IMR-90 (cell line): ENCODE data around the gene RNF224. TPM values are rescaled to one million over a fixed set of nuclear protein-coding genes. Genes with fewer than 3 reads are reported as not detected.
A peak's percentile ranks its signal among the peaks of the same experiment; 100 is the strongest.

Source experiments
- ATAC-seq: fragments of 200-7000 bp; cut with Tn5 transposase; 2 replicates; pipeline ENCODE4 v1.9.1; 2020; ENCODE audit warnings: low read depth, mild to moderate bottlenecking, moderate library complexity
- BruUV-seq: library from RNA; stranded (reverse); fragments of 400-500 nt; replicated peaks from 2 replicates; lab custom pipeline; 2021; lab: Mats Ljungman, UMichigan
- CTCF ChIA-PET: fragments of 300-600 bp; formaldehyde crosslinking; extraction: SDS; loops from one replicate; lab custom pipeline; 2021; ENCODE audit warnings: antibody characterized with exemption; lab: Yijun Ruan, JAX
- POLR2A ChIA-PET: fragments of 300-600 bp; sonication (Branson Sonifier 250); formaldehyde crosslinking; loops from one replicate; lab custom pipeline; 2022; ENCODE audit warnings: antibody characterized with exemption; ENCODE audit not compliant: unreplicated experiment; lab: Charles Lee
- DNase-seq: peaks from one replicate; pipeline ENCODE4 v3.0.0; 2013
- H2AFZ ChIP-seq: replicated peaks from 2 replicates; pipeline ENCODE3; 2013; ENCODE audit warnings: low read length, mild to moderate bottlenecking; ENCODE audit not compliant: poor library complexity
- H2AK5ac ChIP-seq: 2 replicates; pipeline ENCODE4 v1.6.1; 2013; ENCODE audit warnings: low read depth, low read length, inconsistent platforms
- H2AK9ac ChIP-seq: replicated peaks from 2 replicates; pipeline ENCODE3; 2013; ENCODE audit warnings: mild to moderate bottlenecking, low read depth, low read length, moderate library complexity; ENCODE audit not compliant: poor library complexity
- H2BK120ac ChIP-seq: 2 replicates; pipeline ENCODE4 v1.6.1; 2013; ENCODE audit warnings: low read depth, low read length, inconsistent platforms
- H2BK15ac ChIP-seq: 3 replicates; pipeline ENCODE4 v1.6.1; 2013; ENCODE audit warnings: low read depth, low read length, inconsistent platforms
- H2BK20ac ChIP-seq: 2 replicates; pipeline ENCODE4 v1.6.1; 2013; ENCODE audit warnings: low read depth, mild to moderate bottlenecking, inconsistent platforms, low read length, moderate library complexity
- H2BK5ac ChIP-seq: 2 replicates; pipeline ENCODE4 v1.6.1; 2013; ENCODE audit warnings: mild to moderate bottlenecking, low read depth, low read length, inconsistent platforms; ENCODE audit not compliant: poor library complexity, severe bottlenecking
- H3K14ac ChIP-seq: replicated peaks from 2 replicates; pipeline ENCODE4 v1.6.1; 2013; ENCODE audit warnings: low read depth, low read length, inconsistent platforms
- H3K18ac ChIP-seq: 2 replicates; pipeline ENCODE4 v1.6.1; 2013; ENCODE audit warnings: low read depth, low read length, control low read depth
- H3K23ac ChIP-seq: 2 replicates; pipeline ENCODE4 v1.6.1; 2013; ENCODE audit warnings: low read depth, low read length, inconsistent platforms
- H3K27ac ChIP-seq: 2 replicates; pipeline ENCODE4 v1.5.1; 2013; ENCODE audit warnings: mild to moderate bottlenecking, control low read depth, low read length; ENCODE audit not compliant: insufficient read depth
- H3K27me3 ChIP-seq: 2 replicates; pipeline ENCODE4 v1.6.1; 2013; ENCODE audit warnings: low read length; ENCODE audit not compliant: control insufficient read depth, insufficient read depth
- H3K36me3 ChIP-seq: 2 replicates; pipeline ENCODE4 v1.6.1; 2013; ENCODE audit warnings: low read length, mixed read lengths; ENCODE audit not compliant: control insufficient read depth, insufficient read depth
- H3K4ac ChIP-seq: 2 replicates; pipeline ENCODE4 v1.6.1; 2013; ENCODE audit warnings: low read depth, low read length, inconsistent platforms
- H3K4me1 ChIP-seq: 2 replicates; pipeline ENCODE4 v1.6.1; 2013; ENCODE audit warnings: low read length, mixed read lengths; ENCODE audit not compliant: control insufficient read depth, insufficient read depth
- H3K4me2 ChIP-seq: 2 replicates; pipeline ENCODE4 v1.6.1; 2013; ENCODE audit warnings: low read depth, mild to moderate bottlenecking, control low read depth, low read length, moderate library complexity
- H3K4me3 ChIP-seq: 2 replicates; pipeline ENCODE4 v1.5.1; 2013; ENCODE audit warnings: low read depth, mild to moderate bottlenecking, control low read depth, low read length, moderate library complexity; ENCODE audit not compliant: insufficient read depth
- H3K56ac ChIP-seq: 2 replicates; pipeline ENCODE4 v1.6.1; 2013; ENCODE audit warnings: low read length, inconsistent platforms; ENCODE audit not compliant: insufficient read depth; ENCODE audit errors: extremely low read depth
- H3K79me1 ChIP-seq, 2 experiments: 2 replicates each; pipeline ENCODE4 v1.6.1; 2013; ENCODE audit warnings: low read length in 2 of 2, inconsistent platforms in 1 of 2, low read depth in 1 of 2
- H3K9ac ChIP-seq: 2 replicates; pipeline ENCODE4 v1.6.1; 2013; ENCODE audit warnings: low read depth, low read length, control low read depth
- H3K9me1 ChIP-seq: 2 replicates; pipeline ENCODE4 v1.6.1; 2013; ENCODE audit warnings: low read length, inconsistent platforms; ENCODE audit not compliant: insufficient read depth
- H3K9me3 ChIP-seq: 2 replicates; pipeline ENCODE4 v1.6.1; 2013; ENCODE audit warnings: low read length; ENCODE audit not compliant: control insufficient read depth, insufficient read depth
- H4K20me1 ChIP-seq: 2 replicates; pipeline ENCODE4 v1.6.1; 2013; ENCODE audit warnings: low read length, inconsistent platforms; ENCODE audit not compliant: insufficient read depth
- H4K5ac ChIP-seq: 2 replicates; pipeline ENCODE4 v1.6.1; 2013; ENCODE audit warnings: mild to moderate bottlenecking, low read depth, low read length, control low read depth
- H4K8ac ChIP-seq, 2 experiments: 2 replicates each; pipeline ENCODE4 v1.6.1; 2013; ENCODE audit warnings: low read depth in 2 of 2, low read length in 2 of 2, control low read depth in 1 of 2, inconsistent platforms in 1 of 2
- H4K91ac ChIP-seq: 2 replicates; pipeline ENCODE4 v1.6.1; 2013; ENCODE audit warnings: low read depth, low read length, inconsistent platforms; ENCODE audit not compliant: insufficient read depth
- BHLHE40 ChIP-seq: fragments of 150-350 bp; IDR thresholded peaks from 2 replicates; pipeline ENCODE4 v1.6.1; 2016; ENCODE audit warnings: mild to moderate bottlenecking, low read depth, low read length
- CTCF ChIP-seq: conservative IDR thresholded peaks from 2 replicates; pipeline ENCODE4 v1.5.1; 2012; ENCODE audit warnings: mild to moderate bottlenecking, low read depth, low read length, improper control_type of control experiment
- ELK1 ChIP-seq: fragments of 150-350 bp; IDR thresholded peaks from 2 replicates; pipeline ENCODE4 v1.6.1; 2016; ENCODE audit warnings: low read depth, mild to moderate bottlenecking, low read length, moderate library complexity, borderline replicate concordance
- MAFK ChIP-seq: IDR thresholded peaks from 2 replicates; pipeline ENCODE4 v1.6.1; 2012; ENCODE audit warnings: low read depth, low read length, improper control_type of control experiment
- MXI1 ChIP-seq: IDR thresholded peaks from 2 replicates; pipeline ENCODE4 v1.6.1; 2012; ENCODE audit warnings: low read depth, mild to moderate bottlenecking, low read length, moderate library complexity, borderline replicate concordance
- NFE2L2 ChIP-seq: fragments of 150-350 bp; IDR thresholded peaks from 2 replicates; pipeline ENCODE4 v1.6.1; 2016; ENCODE audit warnings: low read depth, mild to moderate bottlenecking, low read length
- WGBS, 2 experiments: methylation state at CpG; one replicate each; pipeline versions ENCODE4 v1.1.5 to v1.1.7; 2013; ENCODE audit warnings: missing lambda C conversion rate in 2 of 2; ENCODE audit not compliant: insufficient read length in 1 of 2; ENCODE audit errors: extremely low coverage in 2 of 2; 5-methylcytosine and 5-hydroxymethylcytosine counted together
- dilution Hi-C: fragments of 300-500 bp; cut with HindIII; formaldehyde crosslinking; loops from one replicate; pipeline ENCODE4 v1.14.3; 2018; ENCODE audit warnings: low sequenced_read_pairs; ENCODE audit not compliant: unreplicated experiment
- in situ Hi-C: fragments of 300-500 bp; cut with MboI; formaldehyde crosslinking; loops from 3 replicates; pipeline ENCODE4 v1.14.3; 2019; ENCODE audit warnings: low sequenced_read_pairs, inconsistent platforms, mixed read lengths
- intact Hi-C: fragments of 100-400 bp; cut with micrococcal nuclease; formaldehyde crosslinking; loops from 2 replicates; pipeline ENCODE4 v1.10.0; 2022
- polyA plus RNA-seq, 3 experiments: library from polyadenylated mRNA; depleted of rRNA; stranded (reverse); fragments of >200 nt; gene quantifications; 2 replicates each; pipeline ENCODE4 v1.2.3, GENCODE V29; 2012; ENCODE audit warnings: low replicate concordance in 1 of 3
- total RNA-seq: library from RNA; depleted of rRNA; stranded (reverse); fragments of >200 nt; gene quantifications from 2 replicates; pipeline ENCODE4 v1.2.3, GENCODE V29; 2012

RNF224 gene
- total and polyA plus RNA-seq, 2 of the 4 experiments (the other 2 are of a cell fraction) = not detected

DNA sequence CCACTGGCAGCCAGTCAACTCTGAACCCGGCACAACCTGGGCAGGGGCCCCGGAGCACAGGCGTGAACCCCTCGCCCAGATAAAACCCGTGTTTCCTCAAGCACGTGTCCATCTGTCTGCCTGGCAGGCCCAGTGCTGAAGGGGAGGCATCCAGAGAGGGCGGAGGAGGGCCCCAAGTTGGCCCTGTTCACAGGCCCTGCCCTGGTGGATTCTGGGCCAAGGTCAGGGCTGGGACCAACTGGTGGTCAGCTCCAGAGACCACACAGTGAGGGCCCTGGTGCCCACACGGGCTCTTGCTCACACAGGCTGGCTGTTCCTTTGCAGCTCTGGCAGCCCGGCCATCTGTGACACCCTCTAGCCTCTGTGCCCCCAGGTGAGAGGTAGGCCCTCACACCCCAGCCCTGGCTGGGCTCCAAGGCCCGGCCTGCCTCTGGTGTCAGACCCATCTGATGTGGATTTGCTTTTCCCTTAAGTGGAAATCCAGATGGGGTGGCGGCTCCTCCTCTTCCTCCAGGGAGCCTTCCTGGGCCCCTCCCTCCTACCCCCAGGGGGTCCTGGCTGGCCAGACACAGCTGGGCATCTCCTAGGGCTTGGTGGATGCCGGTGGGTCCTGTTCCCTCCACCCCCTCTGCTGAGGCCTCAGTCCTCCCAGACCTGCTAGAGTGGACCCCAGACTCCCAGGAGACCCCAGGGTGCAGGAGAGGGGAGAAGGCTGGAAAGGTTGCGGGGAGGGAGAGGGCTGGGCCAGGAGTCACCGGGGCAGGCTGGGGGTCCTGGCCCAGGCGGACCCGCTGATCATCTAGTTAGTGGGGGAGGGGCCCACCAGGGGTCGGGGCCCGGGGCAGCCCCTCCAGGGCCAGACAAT lies 23.3 kb downstream of the RNF224 start (continued):
- no peak for TF ChIP-seq BHLHE40

DNA sequence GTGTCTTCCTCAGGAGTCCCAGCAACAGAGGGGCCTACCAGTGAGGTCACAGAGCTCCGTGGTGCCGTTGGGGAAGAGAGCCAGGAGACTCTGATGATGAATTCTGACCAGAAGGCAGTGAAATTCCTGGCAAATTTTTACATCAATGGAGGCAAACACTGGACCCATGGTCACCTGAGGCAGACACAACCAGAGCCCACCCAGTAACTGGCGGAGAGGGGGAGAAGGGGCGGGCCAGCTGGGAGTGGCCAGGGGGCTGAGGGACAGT lies 23.8 kb downstream of the RNF224 start, which contains the start of gene STPG3:
STPG3 (plus strand) TSS at position 93 of the 268 bp plus-strand sequence; CDS start at position 94, 1 bp downstream.
- BruUV-seq = no TSS peak
- in situ Hi-C loops = no loop called here
- ATAC-seq = no peak

More for the DNA sequence above, 23.8 kb downstream of the RNF224 start, which contains the start of gene STPG3:
- intact Hi-C loops (no loop called here), dilution Hi-C loops (no loop called here)
- no peak within 1 kb of the TSS for H3K14ac ChIP-seq
- H3K9me1 ChIP-seq = no peaks in the 10 kb centered on the region
- no peak within 1 kb of the TSS for H3K4me3 ChIP-seq
- no peak within 1 kb of the TSS for H2BK5ac ChIP-seq
- no peak within 1 kb of the TSS for H3K4ac ChIP-seq
- peaks cover 4 to 14% of the 10 kb centered on the region in 2 experiments; a peak in 3 of 4 replicates for H3K79me1 ChIP-seq
- no peak within 1 kb of the TSS for H3K9ac ChIP-seq
- H4K91ac ChIP-seq = no peak within 1 kb of the TSS
- H4K20me1 ChIP-seq = peaks cover 5% of the 10 kb centered on the region
- H4K8ac ChIP-seq = no peak within 1 kb of the TSS
- no peak within 1 kb of the TSS for H3K56ac ChIP-seq
- no peak within 1 kb of the TSS for H3K23ac ChIP-seq
- H2BK20ac ChIP-seq = no peak within 1 kb of the TSS
- H2AFZ ChIP-seq = peak within 1 kb of the TSS; percentile 56
- WGBS, 2 experiments = 23% methylated on average over 2 of the region's 4 CpGs; no CpG with 5 or more reads in 1 of the 2 experiments
- ChIA-PET CTCF (no interaction called here), POLR2A (no interaction called here)
- no peak within 1 kb of the TSS for H3K4me2 ChIP-seq
- H2BK15ac ChIP-seq = no peak within 1 kb of the TSS
- DNase-seq = no peak
- H3K9me3 ChIP-seq = no peaks in the 10 kb centered on the region
- no peaks in the 10 kb centered on the region; the same call in 1 of the 2 replicates for H3K36me3 ChIP-seq
- TF ChIP-seq MXI1 (no peak), MAFK (no peak), CTCF (no peak), ELK1 (no peak), NFE2L2 (no peak)
- H4K5ac ChIP-seq = no peak within 1 kb of the TSS
- no peak within 1 kb of the TSS for H3K18ac ChIP-seq
- H3K4me1 ChIP-seq = peaks cover 8% of the 10 kb centered on the region
- H3K27me3 ChIP-seq = no peaks in the 10 kb centered on the region
- no peak within 1 kb of the TSS for H2AK5ac ChIP-seq
- peak within 1 kb of the TSS; percentile 72 for H2AK9ac ChIP-seq
- H3K27ac ChIP-seq = no peak within 1 kb of the TSS
- no peak within 1 kb of the TSS for H2BK120ac ChIP-seq
